ENCODE results near the gene RXFP1.

The RXFP1 gene

DNA sequence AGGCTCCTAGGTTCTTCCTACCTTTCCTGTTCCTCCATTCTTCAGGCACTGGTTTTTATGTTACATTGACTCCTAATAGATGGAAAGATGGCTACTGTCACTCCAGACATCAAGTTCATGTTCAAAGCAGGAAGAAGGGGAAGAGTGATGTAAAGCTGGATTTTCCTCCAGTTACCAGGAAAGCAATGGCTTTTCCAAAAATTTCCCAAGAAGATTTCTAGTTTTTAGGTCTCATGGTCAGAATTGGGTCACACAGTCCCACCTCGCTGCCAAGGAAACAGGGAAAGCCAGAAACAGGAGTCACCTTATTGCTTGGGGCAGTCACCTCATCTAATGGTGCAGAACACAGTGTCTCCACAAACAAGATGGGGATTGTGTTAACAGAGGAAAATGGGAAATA lies 21.5 kb downstream of the RXFP1 start:
- no peak for DNase-seq

DNA sequence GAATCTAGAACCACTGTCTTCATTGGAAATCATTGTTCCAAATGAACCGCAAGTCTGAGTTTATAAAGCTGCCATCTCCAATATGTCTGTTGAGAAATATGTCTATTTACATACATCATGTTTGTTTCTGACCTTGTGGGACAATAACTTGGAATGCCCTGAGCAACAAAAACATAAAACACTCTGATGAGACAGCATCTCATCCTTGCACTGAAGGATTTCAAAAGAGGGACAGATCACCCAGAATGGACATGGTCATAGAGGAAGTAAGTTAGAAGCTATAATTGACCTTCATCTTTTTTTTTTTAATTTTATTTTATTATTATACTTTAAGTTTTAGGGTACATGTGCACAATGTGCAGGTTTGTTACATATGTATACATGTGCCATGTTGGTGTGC lies 22.5 kb downstream of the RXFP1 start:
- DNase-seq: no peak

DNA sequence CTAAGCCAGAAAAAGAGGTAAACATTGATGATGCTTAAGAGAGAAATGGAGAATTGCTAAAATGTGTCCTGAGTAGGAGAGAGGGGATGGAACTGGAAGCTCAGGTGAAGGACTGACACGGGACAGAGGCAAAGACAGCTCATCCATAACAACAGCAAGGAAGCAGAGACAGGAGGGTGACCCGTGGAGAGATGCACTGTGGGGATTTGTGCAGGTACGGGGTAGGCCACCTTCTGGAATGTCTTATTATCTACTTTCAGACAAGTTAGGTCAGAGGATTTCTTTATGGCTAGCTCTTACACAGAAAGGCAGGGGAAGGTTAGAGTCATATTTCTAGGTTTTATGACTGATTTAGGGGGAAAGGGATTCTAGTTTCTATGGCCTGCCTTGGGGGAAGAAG lies 31.7 kb downstream of the RXFP1 start:
- no peak for DNase-seq

- DNase-seq: no peak
These were observed 38.6 kb downstream of the RXFP1 start for GRCh38 chr4:158560284-158560683.

GRCh38 chr4:158566860-158567259 lies 45.2 kb downstream of the RXFP1 start:
- DNase-seq: no peak

GRCh38 chr4:158571736-158572135 lies 50.1 kb downstream of the RXFP1 start:
- DNase-seq: no peak

DNA sequence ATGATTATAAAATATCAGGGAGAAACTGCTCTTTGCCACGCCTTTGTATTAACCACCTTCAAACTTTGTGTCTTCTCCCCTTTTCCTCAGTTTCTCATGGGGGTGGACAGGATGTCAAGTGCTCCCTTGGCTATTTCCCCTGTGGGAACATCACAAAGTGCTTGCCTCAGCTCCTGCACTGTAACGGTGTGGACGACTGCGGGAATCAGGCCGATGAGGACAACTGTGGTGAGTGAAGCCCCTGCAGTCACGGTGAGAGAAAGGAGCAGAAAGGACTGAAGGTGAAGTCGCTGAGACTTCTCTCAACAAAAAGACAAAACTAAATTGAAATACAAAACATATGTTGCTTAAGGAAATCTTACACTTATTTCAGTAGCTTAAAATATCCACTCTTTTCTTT lies 50.9 kb downstream of the RXFP1 start:
- DNase-seq: no peak

- DNase-seq: peak; percentile 60 to 66
These were observed 56.8 kb downstream of the RXFP1 start for GRCh38 chr4:158578476-158578875.

DNA sequence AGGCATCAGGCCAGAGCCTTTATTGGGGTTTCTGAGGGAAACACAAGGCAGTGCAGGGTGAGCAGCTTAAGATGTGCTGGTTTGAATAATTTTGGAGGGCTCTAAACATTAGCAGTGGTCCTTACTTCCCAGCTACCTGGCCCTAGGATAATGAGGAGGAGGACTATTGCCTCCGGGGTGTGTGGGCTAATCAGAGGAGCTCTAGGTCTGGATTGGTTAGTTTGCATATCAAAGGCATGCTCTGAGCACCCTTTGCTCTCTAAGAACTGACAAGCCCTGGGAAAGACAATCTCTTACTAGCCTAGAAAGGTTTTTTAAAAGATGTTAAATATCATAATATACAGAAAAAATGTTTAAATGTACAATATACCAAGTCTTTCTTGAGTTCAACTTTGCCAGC lies 58.4 kb downstream of the RXFP1 start:
- no peak for DNase-seq

- DNase-seq: no peak
These were observed 59.5 kb downstream of the RXFP1 start for GRCh38 chr4:158581161-158581560.

GRCh38 chr4:158586881-158587280 lies 65.2 kb downstream of the RXFP1 start:
- DNase-seq: no peak

DNA sequence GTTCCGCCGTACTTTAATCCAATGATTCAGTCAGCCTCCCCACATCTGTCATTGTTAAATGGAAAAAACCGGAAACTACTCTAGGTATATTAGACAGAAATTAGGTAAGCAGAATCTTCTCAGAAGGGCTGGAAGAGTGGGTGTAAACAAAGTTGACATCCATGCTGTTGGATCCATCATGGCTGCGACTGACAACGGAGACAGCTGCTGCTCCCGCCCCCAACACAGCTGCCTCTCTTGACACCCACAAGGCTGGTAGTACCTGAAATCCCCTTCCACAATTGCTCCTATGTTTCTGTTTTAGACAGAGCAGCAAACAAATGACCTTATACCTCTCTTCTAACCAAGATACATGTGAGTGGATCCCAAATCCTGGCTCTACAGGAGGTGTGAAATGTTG lies 66.6 kb downstream of the RXFP1 start:
- no peak for DNase-seq

GRCh38 chr4:158588777-158589176 lies 67.1 kb downstream of the RXFP1 start:
- DNase-seq: no peak

GRCh38 chr4:158590306-158590705 lies 68.6 kb downstream of the RXFP1 start:
- DNase-seq: no peak

DNA sequence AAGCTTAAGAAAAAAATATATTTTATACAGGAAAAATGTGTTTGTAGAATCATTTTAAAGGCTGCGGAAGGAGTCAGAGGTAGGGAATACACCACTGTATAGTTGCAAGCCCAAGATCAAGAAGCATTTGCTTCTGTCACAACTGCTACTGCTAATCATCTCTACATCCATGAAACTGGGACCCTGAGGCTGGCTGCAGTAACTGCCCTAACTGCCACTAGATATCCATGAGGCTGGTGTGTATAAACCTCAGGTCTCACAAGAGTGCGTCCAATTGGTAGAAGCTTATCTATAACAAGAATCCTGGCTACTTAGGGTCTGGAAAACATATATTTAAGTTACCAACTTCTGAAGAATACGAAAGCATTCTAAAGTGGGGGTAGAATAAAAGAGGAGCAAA lies 69.1 kb downstream of the RXFP1 start:
- DNase-seq: no peak

- DNase-seq: no peak
These were observed 76.4 kb downstream of the RXFP1 start for GRCh38 chr4:158597879-158598596.

DNA sequence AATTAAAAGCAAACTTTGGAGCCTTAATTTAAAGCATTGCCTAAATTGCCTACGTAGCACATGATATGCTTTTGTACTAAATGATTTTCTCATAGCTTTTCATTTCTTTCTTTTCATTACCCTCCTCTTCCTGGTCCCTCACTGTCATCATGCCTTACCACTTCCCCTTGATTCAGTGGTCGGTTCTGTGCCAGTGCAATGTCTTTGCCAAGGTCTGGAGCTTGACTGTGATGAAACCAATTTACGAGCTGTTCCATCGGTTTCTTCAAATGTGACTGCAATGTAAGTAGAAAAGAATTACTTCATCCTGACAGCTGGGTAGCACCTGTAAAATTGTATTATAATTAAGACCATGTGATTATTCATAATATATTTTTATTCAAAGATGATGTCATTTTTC lies 77.5 kb downstream of the RXFP1 start:
- peak; percentile 43 to 56 for DNase-seq

- DNase-seq: no peak
These were observed 78.2 kb downstream of the RXFP1 start for GRCh38 chr4:158599765-158600498.

- DNase-seq: no peak
These were observed 82.7 kb downstream of the RXFP1 start for GRCh38 chr4:158604369-158604768.

GRCh38 chr4:158605393-158605792 lies 83.7 kb downstream of the RXFP1 start:
- DNase-seq: no peak

GRCh38 chr4:158606969-158607368 lies 85.3 kb downstream of the RXFP1 start:
- DNase-seq: no peak

DNA sequence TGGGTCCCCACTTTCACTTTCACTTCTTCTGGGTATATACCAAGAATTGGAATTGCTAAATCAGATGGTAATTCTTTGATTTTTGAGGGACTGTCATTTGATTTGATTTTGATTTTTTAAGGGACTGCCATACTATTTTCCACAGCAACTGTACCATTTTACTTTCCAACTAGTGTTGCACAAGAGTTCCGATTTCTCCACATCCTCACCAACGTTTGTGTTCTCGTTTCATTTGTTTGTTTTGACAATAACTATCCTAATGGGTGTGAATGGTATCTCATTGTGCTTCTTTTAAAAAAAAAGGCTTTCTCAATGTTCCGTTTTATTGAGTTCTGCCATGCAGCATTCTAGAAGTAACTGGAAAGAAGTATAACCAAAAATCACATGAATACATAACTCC lies 87.4 kb downstream of the RXFP1 start:
- no peak for DNase-seq

DNA sequence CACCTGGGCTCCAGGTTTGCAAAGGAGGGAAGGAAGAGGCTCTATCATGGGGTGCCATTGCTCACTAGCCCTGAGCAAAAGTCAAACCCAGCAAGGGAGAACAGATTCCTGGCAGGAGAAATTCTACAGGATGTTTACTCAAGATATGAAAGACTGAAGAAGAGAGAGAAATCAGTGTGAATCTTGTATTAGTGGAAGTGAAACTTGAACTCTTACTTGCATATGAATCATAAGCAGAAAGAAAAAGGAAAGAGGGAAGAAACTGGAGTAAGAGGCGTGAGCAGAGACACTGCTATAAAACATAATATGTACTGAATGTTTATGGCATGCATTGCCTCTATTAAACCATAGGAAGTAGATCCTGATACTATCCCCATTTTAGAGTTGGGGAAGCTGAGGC lies 89.1 kb downstream of the RXFP1 start:
- DNase-seq: no peak

DNA sequence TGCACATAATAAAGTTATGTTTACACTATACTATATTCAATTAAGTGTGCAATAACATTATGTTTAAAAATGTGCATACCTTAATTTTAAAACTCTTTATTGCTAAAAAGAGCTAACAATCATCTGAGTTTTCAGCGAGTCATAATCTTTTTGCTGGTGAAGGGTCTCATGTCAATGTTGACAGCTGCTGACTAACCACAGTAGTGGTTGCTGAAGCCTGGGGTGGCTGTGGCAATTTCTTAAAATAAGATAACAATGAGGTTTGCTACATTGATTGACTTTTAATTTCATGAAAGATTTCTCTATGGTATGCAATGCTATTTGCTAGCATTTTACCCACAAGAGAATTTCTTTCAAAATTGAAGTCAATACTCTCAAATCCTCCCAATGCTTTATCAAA lies 91.4 kb downstream of the RXFP1 start:
- no peak for DNase-seq

DNA sequence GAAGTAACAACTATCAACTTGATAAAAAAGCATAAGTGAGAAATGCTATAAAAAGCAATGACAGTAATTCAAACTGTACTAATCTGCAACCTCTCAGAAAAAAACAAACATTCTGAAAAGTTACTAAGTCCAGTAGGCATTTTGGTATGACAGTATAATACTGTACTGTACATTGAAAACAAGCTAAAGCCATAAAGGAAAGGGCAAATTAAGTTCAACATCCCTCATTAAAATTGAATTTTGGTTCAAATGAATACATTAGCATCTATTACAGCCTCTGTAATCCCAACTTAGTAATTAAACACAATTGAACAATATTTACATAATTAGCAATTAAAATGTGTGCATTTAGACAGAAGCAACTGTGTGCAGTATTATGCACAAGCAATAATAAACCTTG lies 96.3 kb downstream of the RXFP1 start:
- no peak for DNase-seq
